ENCODE data around the gene SWT1.

DNA sequence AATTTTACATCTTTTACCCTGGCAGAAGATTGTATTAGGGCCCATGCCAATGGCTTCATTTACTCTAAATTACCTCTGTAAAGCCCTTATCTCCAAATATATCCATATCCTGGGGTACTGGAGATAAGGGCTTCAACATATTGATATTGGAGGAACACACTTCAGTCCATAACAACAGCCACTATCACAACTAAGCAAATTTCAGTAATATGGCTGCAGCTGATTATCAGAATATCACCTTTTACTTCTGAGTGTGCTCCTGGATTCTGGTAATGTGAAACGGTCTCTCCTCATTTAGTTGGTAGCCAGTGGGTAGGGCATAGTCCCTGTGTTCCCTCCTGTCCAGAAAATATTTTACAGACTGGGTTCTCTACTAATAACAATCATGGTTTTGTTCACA is 106.8 kb downstream of the SWT1 start:
- TF ChIP-seq, protein P1, sequence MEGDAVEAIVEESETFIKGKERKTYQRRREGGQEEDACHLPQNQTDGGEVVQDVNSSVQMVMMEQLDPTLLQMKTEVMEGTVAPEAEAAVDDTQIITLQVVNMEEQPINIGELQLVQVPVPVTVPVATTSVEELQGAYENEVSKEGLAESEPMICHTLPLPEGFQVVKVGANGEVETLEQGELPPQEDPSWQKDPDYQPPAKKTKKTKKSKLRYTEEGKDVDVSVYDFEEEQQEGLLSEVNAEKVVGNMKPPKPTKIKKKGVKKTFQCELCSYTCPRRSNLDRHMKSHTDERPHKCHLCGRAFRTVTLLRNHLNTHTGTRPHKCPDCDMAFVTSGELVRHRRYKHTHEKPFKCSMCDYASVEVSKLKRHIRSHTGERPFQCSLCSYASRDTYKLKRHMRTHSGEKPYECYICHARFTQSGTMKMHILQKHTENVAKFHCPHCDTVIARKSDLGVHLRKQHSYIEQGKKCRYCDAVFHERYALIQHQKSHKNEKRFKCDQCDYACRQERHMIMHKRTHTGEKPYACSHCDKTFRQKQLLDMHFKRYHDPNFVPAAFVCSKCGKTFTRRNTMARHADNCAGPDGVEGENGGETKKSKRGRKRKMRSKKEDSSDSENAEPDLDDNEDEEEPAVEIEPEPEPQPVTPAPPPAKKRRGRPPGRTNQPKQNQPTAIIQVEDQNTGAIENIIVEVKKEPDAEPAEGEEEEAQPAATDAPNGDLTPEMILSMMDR (conservative IDR thresholded peaks at IDR 0.05): no peak
- no peak for TF ChIP-seq EZH2 (IDR thresholded peaks at IDR 0.05; ENCODE audit: low read depth)
